ENCODE measurements around the gene AWAT1.
"Not testable (repeated sequence)": the region's sequence is repeated elsewhere in the genome, so short reads cannot be mapped to it uniquely, and the experiment has no call there.

AWAT1 gene

GRCh38 chrX:70262952-70263567 is 28.6 kb downstream of the AWAT1 start:
- DNase-seq = peak; percentile 58

GRCh38 chrX:70264784-70265183 is 30.3 kb downstream of the AWAT1 start:
- peak; percentile 1 for DNase-seq

- no peak for DNase-seq
Measured at GRCh38 chrX:70268034-70268433, 33.6 kb downstream of the AWAT1 start, which contains the start of gene ARR3. Gene ARR3 (plus strand): TSS chrX:70268334. CDS start chrX:70269386, 1,052 bp downstream.

GRCh38 chrX:70274029-70274428 is 39.6 kb downstream of the AWAT1 start:
- DNase-seq = not testable (repeated sequence)

GRCh38 chrX:70279081-70279480 is 44.6 kb downstream of the AWAT1 start:
- no peak for DNase-seq

- DNase-seq = no peak
Measured at GRCh38 chrX:70280573-70280972, 46.1 kb downstream of the AWAT1 start.

GRCh38 chrX:70281951-70282350 is 47.5 kb downstream of the AWAT1 start, which contains the start of gene RAB41:
Gene RAB41 (plus strand): TSS chrX:70282172. CDS start chrX:70282218, 46 bp downstream.
- DNase-seq = no peak

- no peak for DNase-seq
Measured at GRCh38 chrX:70289168-70289792, 54.8 kb downstream of the AWAT1 start.
